CD14-positive monocyte (primary cell): ENCODE results near the gene DNAH10. TPM values are rescaled to one million over a fixed set of nuclear protein-coding genes. Genes with fewer than 3 reads are reported as not detected.
A peak's percentile ranks its signal among the peaks of the same experiment; 100 is the strongest.

Experiments
- DNase-seq, 3 donors: peaks; one replicate each; pipeline ENCODE4 v3.0.0-alpha.2; 2011 to 2022
- H2AFZ ChIP-seq: 2 replicates; pipeline ENCODE4 v1.6.0; 2012; ENCODE audit warnings: mild to moderate bottlenecking, low read depth, low read length, inconsistent platforms; ENCODE audit not compliant: insufficient read depth, poor library complexity, severe bottlenecking
- H3K27ac ChIP-seq, 2 donors: 1 replicate in 1 of 2; 2 replicates in 1 of 2; pipeline ENCODE4 v1.5.1; 2012 to 2013; ENCODE audit warnings: low read length in 2 of 2, control low read depth in 1 of 2, inconsistent platforms in 1 of 2, low read depth in 1 of 2, mild to moderate bottlenecking in 1 of 2
- H3K27me3 ChIP-seq, 2 donors: one replicate each; pipeline versions ENCODE4 v1.6.0 to v1.6.1; 2011 to 2013; ENCODE audit warnings: low read length in 2 of 2; ENCODE audit not compliant: control insufficient read depth in 2 of 2, insufficient read depth in 2 of 2
- H3K36me3 ChIP-seq, 2 donors: replicated peaks in 1 of 2; 1 replicate in 1 of 2; 2 replicates in 1 of 2; pipeline versions ENCODE4 v1.5.1 to v1.6.1; 2012 to 2013; ENCODE audit warnings: low read length in 2 of 2, control low read depth in 1 of 2, inconsistent platforms in 1 of 2, mild to moderate bottlenecking in 1 of 2; ENCODE audit not compliant: insufficient read depth in 2 of 2, control insufficient read depth in 1 of 2
- H3K4me1 ChIP-seq, 2 donors: 1 replicate in 1 of 2; 2 replicates in 1 of 2; pipeline versions ENCODE4 v1.5.1 to v1.6.1; 2012 to 2013; ENCODE audit warnings: low read length in 2 of 2, control low read depth in 1 of 2, inconsistent platforms in 1 of 2, mild to moderate bottlenecking in 1 of 2, moderate library complexity in 1 of 2; ENCODE audit not compliant: insufficient read depth in 2 of 2, control insufficient read depth in 1 of 2
- H3K4me2 ChIP-seq: replicated peaks from 2 replicates; pipeline ENCODE3; 2012; ENCODE audit warnings: low read length, moderate library complexity, mild to moderate bottlenecking; ENCODE audit not compliant: poor library complexity, severe bottlenecking; ENCODE audit errors: extremely low read depth
- H3K4me3 ChIP-seq, 3 experiments: fragments of 200-600 bp in 1 of 3; sonication (generic) in 1 of 3; replicated peaks in 1 of 3; 1 replicate in 2 of 3; 2 replicates in 1 of 3; pipeline ENCODE4 v1.5.1; 2011 to 2013; ENCODE audit warnings: low read length in 3 of 3, mild to moderate bottlenecking in 3 of 3, control low read depth in 2 of 3, low read depth in 2 of 3, inconsistent platforms in 1 of 3, moderate library complexity in 1 of 3
- H3K79me2 ChIP-seq: 2 replicates; pipeline ENCODE4 v1.6.0; 2012; ENCODE audit warnings: mild to moderate bottlenecking, control low read depth, inconsistent platforms, low read length, moderate library complexity; ENCODE audit not compliant: insufficient read depth
- H3K9ac ChIP-seq: 2 replicates; pipeline ENCODE4 v1.6.0; 2017; ENCODE audit warnings: low read length, mild to moderate bottlenecking; ENCODE audit not compliant: insufficient read depth, poor library complexity, severe bottlenecking
- H3K9me3 ChIP-seq, 2 donors: replicated peaks in 1 of 2; 1 replicate in 1 of 2; 2 replicates in 1 of 2; pipeline versions ENCODE4 v1.5.1 to v1.6.1; 2012 to 2013; ENCODE audit warnings: low read length in 2 of 2, control low read depth in 1 of 2; ENCODE audit not compliant: control insufficient read depth in 1 of 2, insufficient read depth in 1 of 2
- H4K20me1 ChIP-seq: 2 replicates; pipeline ENCODE4 v1.6.0; 2012; ENCODE audit warnings: mild to moderate bottlenecking, low read length, control low read depth, moderate library complexity; ENCODE audit not compliant: insufficient read depth
- H3K27ac Mint-ChIP-seq, 7 donors: one replicate each; pipeline ENCODE4 v1.8.0; 2020; ENCODE audit warnings: mild to moderate bottlenecking in 7 of 7, mixed read lengths in 7 of 7, moderate library complexity in 6 of 7, inconsistent platforms in 2 of 7
- H3K27me3 Mint-ChIP-seq, 3 donors: one replicate each; pipeline ENCODE4 v1.8.0; 2021 to 2022; ENCODE audit warnings: low read depth in 3 of 3, mild to moderate bottlenecking in 3 of 3, mixed read lengths in 3 of 3, moderate library complexity in 3 of 3, inconsistent platforms in 1 of 3
- H3K36me3 Mint-ChIP-seq, 2 donors: one replicate each; pipeline ENCODE4 v1.8.0; 2020; ENCODE audit warnings: mixed read lengths in 2 of 2, inconsistent platforms in 1 of 2, mild to moderate bottlenecking in 1 of 2
- H3K4me1 Mint-ChIP-seq: one replicate; pipeline ENCODE4 v1.8.0; 2020; ENCODE audit warnings: mild to moderate bottlenecking, mixed read lengths
- H3K4me3 Mint-ChIP-seq, 2 donors: one replicate each; pipeline ENCODE4 v1.8.0; 2020; ENCODE audit warnings: mild to moderate bottlenecking in 2 of 2, mixed read lengths in 2 of 2, moderate library complexity in 1 of 2
- H3K9me3 Mint-ChIP-seq, 7 donors: one replicate each; pipeline ENCODE4 v1.8.0; 2020 to 2022; ENCODE audit warnings: mixed read lengths in 7 of 7, mild to moderate bottlenecking in 6 of 7, moderate library complexity in 6 of 7, inconsistent platforms in 2 of 7
- WGBS: methylation state at CpG from one replicate; pipeline ENCODE4 v1.1.5; 2013; ENCODE audit warnings: missing lambda C conversion rate; ENCODE audit not compliant: insufficient coverage; 5-methylcytosine and 5-hydroxymethylcytosine counted together
- intact Hi-C, 2 donors: fragments of 100-400 bp; cut with micrococcal nuclease; formaldehyde crosslinking; loops; one replicate each; pipeline versions ENCODE4 v1.15.0 to v1.15.1; 2023
- polyA plus RNA-seq, 3 donors: library from polyadenylated mRNA; depleted of rRNA in 1 of 3; unstranded in 2 of 3; stranded (reverse) in 1 of 3; fragments of 300-500 nt in 2 of 3; fragments of >200 nt in 1 of 3; fragmentation: Illumina TruSeq in 2 of 3; gene quantifications; 1 replicate in 2 of 3; 2 replicates in 1 of 3; pipeline ENCODE4 v1.2.3, GENCODE V29; 2012 to 2021
- TF ChIP-seq, protein P1 (sequence below): fragments of 200-600 bp; IDR thresholded peaks from one replicate; pipeline ENCODE4 v1.8.0; 2022; ENCODE audit warnings: antibody characterized with exemption, mild to moderate bottlenecking

Gene DNAH10
- polyA plus RNA-seq, 3 donors = not detected

DNA sequence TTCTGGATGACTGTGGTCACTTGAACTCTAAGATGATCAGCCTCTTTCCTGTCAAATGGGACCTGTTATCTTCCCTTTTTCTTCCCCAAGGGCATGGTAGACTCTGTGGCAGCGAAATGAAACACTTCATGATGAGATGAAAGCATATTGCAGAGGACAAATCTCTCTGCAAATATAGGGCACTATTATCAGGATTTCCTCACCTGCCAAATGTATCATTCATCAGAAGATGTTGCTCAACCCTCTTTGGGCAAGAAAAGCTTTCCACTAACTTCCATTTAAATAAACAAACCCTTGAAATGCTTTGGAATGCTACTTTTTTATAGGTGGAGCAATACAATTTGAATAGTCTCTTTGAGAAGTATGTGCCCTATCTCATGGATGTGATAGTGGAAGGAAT, 105.0 kb downstream of the DNAH10 start:
- no peak overlapping the region for H3K4me3 ChIP-seq
- Mint-ChIP-seq H3K9me3 (peaks cover 0 to 2% (median 0%) of the 10 kb centered on the region in 7 donors), H3K27ac (no peak overlapping the region), H3K4me3 (no peak overlapping the region), H3K27me3 (peaks cover 0 to 8% (median 4%) of the 10 kb centered on the region in 3 donors), H3K36me3 (no peaks in the 10 kb centered on the region), H3K4me1 (no peaks in the 10 kb centered on the region)
- H3K4me1 ChIP-seq = no peaks in the 10 kb centered on the region
- H4K20me1 ChIP-seq = no peaks in the 10 kb centered on the region
- no CpG with 5 or more reads among the region's 1 CpG for WGBS
- H3K9ac ChIP-seq = no peak overlapping the region
- no peaks in the 10 kb centered on the region for H3K79me2 ChIP-seq
- no peaks in the 10 kb centered on the region for H3K9me3 ChIP-seq
- no peaks in the 10 kb centered on the region for H3K27me3 ChIP-seq
- no peak for DNase-seq
- no peaks in the 10 kb centered on the region for H3K36me3 ChIP-seq
- TF ChIP-seq, protein P1, sequence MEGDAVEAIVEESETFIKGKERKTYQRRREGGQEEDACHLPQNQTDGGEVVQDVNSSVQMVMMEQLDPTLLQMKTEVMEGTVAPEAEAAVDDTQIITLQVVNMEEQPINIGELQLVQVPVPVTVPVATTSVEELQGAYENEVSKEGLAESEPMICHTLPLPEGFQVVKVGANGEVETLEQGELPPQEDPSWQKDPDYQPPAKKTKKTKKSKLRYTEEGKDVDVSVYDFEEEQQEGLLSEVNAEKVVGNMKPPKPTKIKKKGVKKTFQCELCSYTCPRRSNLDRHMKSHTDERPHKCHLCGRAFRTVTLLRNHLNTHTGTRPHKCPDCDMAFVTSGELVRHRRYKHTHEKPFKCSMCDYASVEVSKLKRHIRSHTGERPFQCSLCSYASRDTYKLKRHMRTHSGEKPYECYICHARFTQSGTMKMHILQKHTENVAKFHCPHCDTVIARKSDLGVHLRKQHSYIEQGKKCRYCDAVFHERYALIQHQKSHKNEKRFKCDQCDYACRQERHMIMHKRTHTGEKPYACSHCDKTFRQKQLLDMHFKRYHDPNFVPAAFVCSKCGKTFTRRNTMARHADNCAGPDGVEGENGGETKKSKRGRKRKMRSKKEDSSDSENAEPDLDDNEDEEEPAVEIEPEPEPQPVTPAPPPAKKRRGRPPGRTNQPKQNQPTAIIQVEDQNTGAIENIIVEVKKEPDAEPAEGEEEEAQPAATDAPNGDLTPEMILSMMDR = no peak
- no peak overlapping the region for H2AFZ ChIP-seq
- H3K4me2 ChIP-seq = no peak overlapping the region
- H3K27ac ChIP-seq = no peak overlapping the region
- intact Hi-C loops = no loop called here

DNA sequence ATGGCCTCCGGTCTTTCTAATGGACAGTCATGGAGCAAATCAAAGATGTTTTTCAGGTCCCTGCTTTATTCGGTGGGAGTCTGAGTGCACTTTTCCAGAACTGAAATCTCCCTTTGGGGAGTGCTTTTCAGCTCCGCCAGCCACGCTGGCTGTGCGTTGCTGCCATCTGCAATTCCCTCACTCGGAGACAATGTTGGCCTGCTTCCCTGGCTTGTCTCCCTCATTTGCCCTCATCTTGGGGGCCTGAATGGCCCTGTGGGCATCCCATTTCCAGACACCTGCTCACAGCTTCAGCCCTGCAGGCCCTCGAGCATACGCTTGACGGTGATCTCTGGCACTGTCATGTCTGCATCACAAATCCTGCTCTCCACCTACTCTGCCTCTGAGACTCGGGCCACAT, 106.7 kb downstream of the DNAH10 start:
- WGBS = 91% methylated on average over 10 of the region's 10 CpGs
- no peak overlapping the region for H3K27ac ChIP-seq
- H3K9me3 Mint-ChIP-seq = peaks cover 0 to 5% (median 0%) of the 10 kb centered on the region in 7 donors
- intact Hi-C loops = no loop called here
- no peaks in the 10 kb centered on the region for H4K20me1 ChIP-seq
- no peaks in the 10 kb centered on the region for H3K36me3 ChIP-seq
- no peak overlapping the region for H2AFZ ChIP-seq
- H3K9ac ChIP-seq = no peak overlapping the region
- H3K79me2 ChIP-seq = no peaks in the 10 kb centered on the region
- peaks cover 0 to 8% (median 4%) of the 10 kb centered on the region in 3 donors for H3K27me3 Mint-ChIP-seq
- H3K27ac Mint-ChIP-seq = peak overlapping the region in 1 of 7 donors; percentile 12
- TF ChIP-seq, protein P1 = no peak
- no peak overlapping the region for H3K4me2 ChIP-seq
- H3K4me3 ChIP-seq = no peak overlapping the region
- no peaks in the 10 kb centered on the region for H3K9me3 ChIP-seq
- H3K4me1 Mint-ChIP-seq = peaks cover 3% of the 10 kb centered on the region
- H3K36me3 Mint-ChIP-seq = no peaks in the 10 kb centered on the region
- H3K4me3 Mint-ChIP-seq = no peak overlapping the region
- no peaks in the 10 kb centered on the region for H3K27me3 ChIP-seq
- DNase-seq = no peak
- no peaks in the 10 kb centered on the region for H3K4me1 ChIP-seq
